Nephron progenitor cell (in vitro differentiated cells): Measurements from ENCODE around the gene CUL2.
"Not testable (repeated sequence)": the region's sequence is repeated elsewhere in the genome, so short reads cannot be mapped to it uniquely, and the experiment has no call there.

Experiments
- DNase-seq: peaks from one replicate; pipeline ENCODE4 v3.0.0; 2021
- H3K27ac Mint-ChIP-seq: 2 replicates; pipeline ENCODE4 v1.8.0; 2021; ENCODE audit warnings: mild to moderate bottlenecking, moderate library complexity, mixed read lengths
- H3K27me3 Mint-ChIP-seq: 2 replicates; pipeline ENCODE4 v1.8.0; 2021; ENCODE audit warnings: mild to moderate bottlenecking, low read depth, mixed read lengths; ENCODE audit not compliant: poor library complexity
- H3K36me3 Mint-ChIP-seq: 2 replicates; pipeline ENCODE4 v1.8.0; 2021; ENCODE audit warnings: low read depth, mixed read lengths
- H3K4me1 Mint-ChIP-seq: 2 replicates; pipeline ENCODE4 v1.8.0; 2021; ENCODE audit warnings: mixed read lengths
- H3K4me3 Mint-ChIP-seq: 2 replicates; pipeline ENCODE4 v1.8.0; 2021; ENCODE audit warnings: mild to moderate bottlenecking, moderate library complexity, mixed read lengths
- H3K9me3 Mint-ChIP-seq: 2 replicates; pipeline ENCODE4 v1.8.0; 2021; ENCODE audit warnings: mild to moderate bottlenecking, moderate library complexity, mixed read lengths
- CTCF ChIP-seq: fragments of 200-600 bp; sonication (generic); IDR thresholded peaks from 2 replicates; pipeline ENCODE4 v1.5.0; 2021; ENCODE audit warnings: antibody characterized with exemption

The CUL2 gene

GRCh38 chr10:34985146-34985545 lies 105.0 kb downstream of the CUL2 start:
- H3K27me3 Mint-ChIP-seq = no peaks in the 10 kb centered on the region
- H3K9me3 Mint-ChIP-seq = peaks cover 40% of the 10 kb centered on the region
- DNase-seq = no peak
- no peak overlapping the region for H3K27ac Mint-ChIP-seq
- H3K36me3 Mint-ChIP-seq = peaks cover 7% of the 10 kb centered on the region
- H3K4me3 Mint-ChIP-seq = no peak overlapping the region
- no peaks in the 10 kb centered on the region for H3K4me1 Mint-ChIP-seq
- TF ChIP-seq CTCF = no peak

DNA sequence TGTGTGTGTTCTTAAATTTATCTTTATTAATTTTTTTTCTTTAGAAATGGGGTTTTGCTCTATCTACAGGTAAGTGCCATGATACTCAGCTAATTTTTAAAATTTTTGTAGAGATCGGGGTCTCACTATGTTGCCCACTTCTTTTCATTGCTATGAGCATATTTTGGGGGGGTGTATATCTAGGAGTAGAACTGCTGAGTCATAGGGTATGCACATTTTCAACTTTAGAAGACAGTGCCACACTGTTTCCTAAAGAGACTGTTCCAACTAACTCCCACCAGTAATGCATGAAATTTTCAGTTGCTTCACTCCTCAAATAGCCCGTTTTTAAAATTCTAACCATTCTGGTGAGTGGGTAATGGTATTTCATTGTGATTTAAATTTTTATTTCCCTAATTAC lies 108.3 kb downstream of the CUL2 start:
- DNase-seq = no peak
- H3K36me3 Mint-ChIP-seq = peaks cover 7% of the 10 kb centered on the region
- H3K4me1 Mint-ChIP-seq = no peaks in the 10 kb centered on the region
- H3K4me3 Mint-ChIP-seq = no peak overlapping the region
- peaks cover 41% of the 10 kb centered on the region for H3K9me3 Mint-ChIP-seq
- no peak overlapping the region for H3K27ac Mint-ChIP-seq
- H3K27me3 Mint-ChIP-seq = peaks cover 4% of the 10 kb centered on the region
- TF ChIP-seq CTCF = no peak

DNA sequence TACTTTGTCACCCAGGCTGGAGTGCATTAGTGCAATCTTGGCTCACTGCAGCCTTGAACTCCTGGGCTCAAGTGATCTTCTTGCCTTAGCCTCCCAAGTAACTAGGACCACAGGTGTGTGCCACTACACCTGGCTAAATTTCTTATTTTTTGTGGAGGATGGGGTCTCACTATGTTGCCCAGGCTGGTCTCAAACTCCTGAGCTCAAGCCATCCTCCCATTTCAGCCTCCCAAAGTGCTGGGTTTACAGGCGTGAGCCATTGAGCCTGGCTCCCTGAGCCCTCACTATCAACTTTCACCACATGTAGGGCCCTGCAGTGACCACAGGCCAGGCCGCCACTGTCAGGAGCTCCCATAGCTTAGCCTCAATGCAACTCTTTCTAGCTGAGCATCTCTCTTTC lies 110.2 kb downstream of the CUL2 start:
- peaks cover 4% of the 10 kb centered on the region for H3K27me3 Mint-ChIP-seq
- no peak for TF ChIP-seq CTCF
- H3K9me3 Mint-ChIP-seq = peaks cover 38% of the 10 kb centered on the region
- H3K27ac Mint-ChIP-seq = no peak overlapping the region
- peaks cover 9% of the 10 kb centered on the region for H3K36me3 Mint-ChIP-seq
- no peak overlapping the region for H3K4me3 Mint-ChIP-seq
- DNase-seq = no peak
- H3K4me1 Mint-ChIP-seq = no peaks in the 10 kb centered on the region

DNA sequence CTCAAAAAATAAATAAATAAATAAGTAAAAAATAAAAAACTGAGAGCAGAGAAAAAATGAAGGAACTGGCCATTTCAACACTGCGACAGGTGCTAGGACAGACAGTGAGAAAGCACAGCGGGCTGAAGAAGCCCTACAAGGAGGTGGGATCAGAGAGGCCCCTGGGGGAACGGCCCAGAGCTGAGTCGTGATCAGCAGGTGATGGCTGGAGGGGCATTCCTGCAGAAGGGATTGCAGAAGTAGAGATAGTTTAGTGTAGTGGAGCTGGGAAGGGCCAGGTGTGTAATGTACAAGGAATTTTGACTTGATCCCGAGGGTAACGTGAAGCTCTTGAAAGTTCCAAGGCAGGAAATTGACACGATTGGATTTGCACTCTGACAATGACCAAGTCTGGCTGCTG lies 112.1 kb downstream of the CUL2 start:
- Mint-ChIP-seq H3K36me3 (peaks cover 9% of the 10 kb centered on the region), H3K27me3 (peaks cover 6% of the 10 kb centered on the region), H3K4me1 (no peaks in the 10 kb centered on the region), H3K4me3 (no peak overlapping the region), H3K9me3 (peaks cover 40% of the 10 kb centered on the region), H3K27ac (no peak overlapping the region)
- TF ChIP-seq CTCF = no peak
- no peak for DNase-seq

GRCh38 chr10:34976380-34976910 lies 113.7 kb downstream of the CUL2 start:
- H3K4me1 Mint-ChIP-seq, DNase-seq, H3K4me3 Mint-ChIP-seq, H3K27me3 Mint-ChIP-seq, H3K36me3 Mint-ChIP-seq, H3K27ac Mint-ChIP-seq: not testable (repeated sequence)
- H3K9me3 Mint-ChIP-seq = peaks cover 35% of the 10 kb centered on the region

DNA sequence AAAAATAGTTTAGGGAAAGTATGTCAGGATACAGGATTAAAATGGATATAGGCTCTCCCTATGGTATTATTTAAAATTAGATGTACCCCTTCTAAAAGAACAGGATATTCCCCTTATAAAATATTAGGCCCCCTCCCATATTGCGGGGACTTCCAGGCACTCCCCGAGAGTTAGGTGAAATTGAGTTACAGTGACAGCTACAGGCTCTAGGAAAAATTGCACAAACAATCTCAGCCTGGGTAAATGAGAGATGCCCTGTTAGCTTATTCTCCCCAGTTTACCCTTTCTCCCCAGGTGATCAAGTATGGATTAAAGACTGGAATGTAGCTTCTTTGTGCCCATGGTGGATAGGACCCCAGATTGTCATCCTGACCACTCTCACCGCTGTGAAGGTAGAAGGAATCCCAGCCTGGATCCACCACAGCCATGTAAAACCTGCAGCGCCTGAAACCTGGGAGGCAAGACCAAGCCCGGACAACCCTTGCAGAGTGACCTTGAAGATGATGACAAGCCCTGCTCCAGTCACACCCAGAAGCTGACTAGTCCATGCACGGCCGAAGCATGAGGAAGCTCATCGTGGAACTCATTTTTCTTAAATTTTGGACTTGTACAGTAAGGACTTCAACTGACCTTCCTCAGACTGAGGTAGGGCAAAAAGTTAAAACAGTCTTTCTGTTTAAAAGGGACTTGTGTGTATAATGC lies 115.6 kb downstream of the CUL2 start:
- DNase-seq, H3K4me3 Mint-ChIP-seq, H3K27ac Mint-ChIP-seq, H3K36me3 Mint-ChIP-seq, H3K27me3 Mint-ChIP-seq: not testable (repeated sequence)
- H3K4me1 Mint-ChIP-seq = peaks cover 22% of the 10 kb centered on the region
- peaks cover 31% of the 10 kb centered on the region for H3K9me3 Mint-ChIP-seq

DNA sequence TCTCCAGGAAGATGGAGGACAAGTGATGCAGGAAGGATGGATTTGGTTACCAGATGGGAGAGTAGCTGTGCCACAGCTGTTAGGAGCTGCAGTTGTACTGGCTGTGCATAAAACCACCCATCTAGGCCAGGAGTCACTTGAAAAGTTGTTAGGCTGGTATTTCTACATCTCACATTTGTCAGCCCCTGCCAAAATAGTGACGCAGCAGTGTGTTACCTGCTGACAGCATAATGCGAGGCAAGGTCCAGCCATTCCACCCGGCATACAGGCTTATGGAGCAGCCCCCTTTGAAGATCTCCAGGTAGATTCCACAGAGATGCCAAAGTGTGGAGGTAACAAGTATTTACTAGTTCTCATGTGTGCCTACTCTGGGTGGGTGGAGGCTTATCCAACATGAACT lies 116.4 kb downstream of the CUL2 start:
- not testable (repeated sequence) for H3K36me3 Mint-ChIP-seq

DNA sequence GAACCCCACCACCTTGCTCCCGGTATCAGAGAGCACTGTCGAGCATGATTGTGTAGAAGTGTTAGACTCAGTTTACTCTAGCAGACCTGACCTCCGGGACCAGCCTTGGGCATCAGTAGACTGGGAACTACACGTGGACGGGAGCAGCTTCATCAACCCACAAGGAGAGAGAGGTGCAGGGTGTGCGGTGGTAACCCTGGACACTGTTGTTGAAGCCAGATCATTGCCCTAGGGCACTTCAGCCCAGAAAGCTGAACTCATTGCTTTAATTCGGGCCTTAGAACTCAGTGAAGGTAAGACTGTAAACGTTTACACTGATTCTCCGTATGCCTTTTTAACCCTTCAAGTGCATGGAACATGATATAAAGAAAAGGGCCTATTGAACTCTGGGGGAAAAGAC lies 117.0 kb downstream of the CUL2 start:
- H3K4me1 Mint-ChIP-seq = peaks cover 31% of the 10 kb centered on the region
- not testable (repeated sequence) for H3K4me3 Mint-ChIP-seq, H3K27ac Mint-ChIP-seq, H3K27me3 Mint-ChIP-seq, DNase-seq, H3K36me3 Mint-ChIP-seq
- peaks cover 31% of the 10 kb centered on the region for H3K9me3 Mint-ChIP-seq

More for the DNA sequence above, 116.4 kb downstream of the CUL2 start:
- H3K27me3 Mint-ChIP-seq, H3K27ac Mint-ChIP-seq, DNase-seq, H3K4me3 Mint-ChIP-seq: not testable (repeated sequence)
- Mint-ChIP-seq H3K4me1 (peaks cover 29% of the 10 kb centered on the region), H3K9me3 (peaks cover 31% of the 10 kb centered on the region)

- H3K9me3 Mint-ChIP-seq = peaks cover 30% of the 10 kb centered on the region
- H3K36me3 Mint-ChIP-seq, H3K4me3 Mint-ChIP-seq, DNase-seq, H3K27me3 Mint-ChIP-seq, H3K27ac Mint-ChIP-seq: not testable (repeated sequence)
- H3K4me1 Mint-ChIP-seq = peaks cover 33% of the 10 kb centered on the region
These were observed 117.5 kb downstream of the CUL2 start for GRCh38 chr10:34972591-34972990.

- peak overlapping the region; percentile 45 for H3K27ac Mint-ChIP-seq
- not testable (repeated sequence) for H3K27me3 Mint-ChIP-seq, H3K4me3 Mint-ChIP-seq, H3K36me3 Mint-ChIP-seq, DNase-seq
- H3K4me1 Mint-ChIP-seq = peaks cover 41% of the 10 kb centered on the region
- H3K9me3 Mint-ChIP-seq = peaks cover 25% of the 10 kb centered on the region
These were observed 118.4 kb downstream of the CUL2 start for GRCh38 chr10:34971606-34972334.
